Measurements from ENCODE around the gene CDCA5.

The CDCA5 gene

DNA sequence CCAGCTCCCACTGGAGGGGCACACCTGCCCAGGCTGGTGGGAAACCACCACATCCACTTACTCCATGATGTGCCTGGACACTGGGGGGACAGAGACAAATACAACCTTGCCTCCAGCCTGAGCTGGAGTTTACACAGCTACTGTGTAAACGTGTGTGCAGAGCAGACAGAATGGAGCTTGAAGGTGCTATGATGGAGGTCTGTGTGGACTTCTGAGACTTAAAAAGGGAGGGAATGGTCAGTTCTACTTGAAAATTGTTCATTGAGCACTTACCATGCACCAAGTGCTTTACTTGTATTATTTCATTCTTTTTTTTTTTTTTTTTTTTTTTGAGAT is 11.2 kb downstream of the CDCA5 start:
- H3K9me2 ChIP-seq (replicated peaks; ENCODE audit: low read depth, low read length), result no peaks in the 10 kb centered on the region
- TF ChIP-seq EZH2phosphoT487 (IDR thresholded peaks at IDR 0.05; ENCODE audit: borderline replicate concordance), result no peak
- TF ChIP-seq, protein P1, sequence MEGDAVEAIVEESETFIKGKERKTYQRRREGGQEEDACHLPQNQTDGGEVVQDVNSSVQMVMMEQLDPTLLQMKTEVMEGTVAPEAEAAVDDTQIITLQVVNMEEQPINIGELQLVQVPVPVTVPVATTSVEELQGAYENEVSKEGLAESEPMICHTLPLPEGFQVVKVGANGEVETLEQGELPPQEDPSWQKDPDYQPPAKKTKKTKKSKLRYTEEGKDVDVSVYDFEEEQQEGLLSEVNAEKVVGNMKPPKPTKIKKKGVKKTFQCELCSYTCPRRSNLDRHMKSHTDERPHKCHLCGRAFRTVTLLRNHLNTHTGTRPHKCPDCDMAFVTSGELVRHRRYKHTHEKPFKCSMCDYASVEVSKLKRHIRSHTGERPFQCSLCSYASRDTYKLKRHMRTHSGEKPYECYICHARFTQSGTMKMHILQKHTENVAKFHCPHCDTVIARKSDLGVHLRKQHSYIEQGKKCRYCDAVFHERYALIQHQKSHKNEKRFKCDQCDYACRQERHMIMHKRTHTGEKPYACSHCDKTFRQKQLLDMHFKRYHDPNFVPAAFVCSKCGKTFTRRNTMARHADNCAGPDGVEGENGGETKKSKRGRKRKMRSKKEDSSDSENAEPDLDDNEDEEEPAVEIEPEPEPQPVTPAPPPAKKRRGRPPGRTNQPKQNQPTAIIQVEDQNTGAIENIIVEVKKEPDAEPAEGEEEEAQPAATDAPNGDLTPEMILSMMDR (conservative IDR thresholded peaks at IDR 0.05; ENCODE audit: low read length), result no peak
- no peak overlapping the region for H3K4me3 ChIP-seq (ENCODE audit: low read length, poor library complexity, severe bottlenecking)
- H3K9ac ChIP-seq (ENCODE audit: low read depth, low read length, poor library complexity, severe bottlenecking), result no peak overlapping the region
- no peak overlapping the region for H3K4me2 ChIP-seq (ENCODE audit: low read depth, low read length, poor library complexity, severe bottlenecking)
- H3K79me2 ChIP-seq (ENCODE audit: insufficient read depth, low read length), result peaks cover 19% of the 10 kb centered on the region
- H3K9me3 ChIP-seq (ENCODE audit: insufficient read depth, low read depth, low read length), result no peaks in the 10 kb centered on the region
- H3K27me3 ChIP-seq (ENCODE audit: insufficient read depth, low read length, poor library complexity, severe bottlenecking), result no peaks in the 10 kb centered on the region
- H3K36me3 ChIP-seq (ENCODE audit: insufficient read depth, low read length), result peaks cover 9% of the 10 kb centered on the region; the same call in 1 of the 2 replicates
- no peak overlapping the region for H2AFZ ChIP-seq (ENCODE audit: low read length)
- H3F3A ChIP-seq (ENCODE audit: low read depth), result no peaks in the 10 kb centered on the region
- H3K4me1 ChIP-seq (ENCODE audit: insufficient read depth, low read length, poor library complexity, severe bottlenecking), result peaks cover 3% of the 10 kb centered on the region
- peaks cover under 1% of the 10 kb centered on the region for H4K20me1 ChIP-seq (ENCODE audit: insufficient read depth, low read length, poor library complexity, severe bottlenecking)

DNA sequence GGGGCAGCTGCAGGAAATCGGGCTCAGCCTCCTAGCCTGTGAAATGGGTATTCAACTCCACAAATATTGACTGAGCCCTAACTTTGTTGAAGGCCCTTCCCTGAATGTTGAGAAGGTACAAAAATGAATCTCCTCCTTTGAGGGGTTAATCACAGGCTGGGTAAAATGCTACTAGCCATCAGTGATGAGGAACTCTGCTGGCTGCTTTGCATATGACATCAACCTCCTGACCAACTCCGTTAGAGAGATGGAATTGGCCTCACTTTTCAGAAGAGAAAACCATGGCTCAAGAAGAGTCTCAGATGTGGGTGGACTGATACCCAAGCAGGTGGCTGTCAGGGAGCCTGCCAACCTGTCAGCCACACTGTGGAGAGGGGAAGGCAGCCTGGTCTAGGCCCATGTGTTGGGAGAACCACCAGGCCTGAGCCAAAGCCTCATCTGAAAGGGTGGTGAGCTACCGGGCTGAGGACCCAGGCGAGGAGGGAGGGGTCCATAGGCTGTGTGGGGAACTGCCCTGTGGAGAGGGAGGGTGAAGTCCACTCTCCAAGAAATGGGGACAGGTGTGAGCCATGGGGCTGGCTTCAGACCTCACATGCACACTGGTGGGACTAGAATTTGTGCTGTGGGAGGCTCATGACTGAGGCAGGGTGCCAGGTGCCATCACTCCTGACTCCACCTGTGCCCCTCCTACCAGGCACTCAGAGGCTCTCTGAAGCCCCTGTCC is 11.8 kb downstream of the CDCA5 start:
- Histone ChIP-seq H3K79me2 (ENCODE audit: insufficient read depth, low read length) (peaks cover 14% of the 10 kb centered on the region), H3K9me2 (replicated peaks; ENCODE audit: low read depth, low read length) (no peaks in the 10 kb centered on the region), H3K4me2 (ENCODE audit: low read depth, low read length, poor library complexity, severe bottlenecking) (no peak overlapping the region), H3K4me1 (ENCODE audit: insufficient read depth, low read length, poor library complexity, severe bottlenecking) (no peaks in the 10 kb centered on the region), H3K9me3 (ENCODE audit: insufficient read depth, low read depth, low read length) (no peaks in the 10 kb centered on the region), H3K4me3 (ENCODE audit: low read length, poor library complexity, severe bottlenecking) (no peak overlapping the region), H4K20me1 (ENCODE audit: insufficient read depth, low read length, poor library complexity, severe bottlenecking) (no peaks in the 10 kb centered on the region), H3K36me3 (ENCODE audit: insufficient read depth, low read length) (peaks cover 9% of the 10 kb centered on the region; the same call in 1 of the 2 replicates), H3K9ac (ENCODE audit: low read depth, low read length, poor library complexity, severe bottlenecking) (no peak overlapping the region), H3F3A (ENCODE audit: low read depth) (no peaks in the 10 kb centered on the region), H2AFZ (ENCODE audit: low read length) (no peak overlapping the region), H3K27me3 (ENCODE audit: insufficient read depth, low read length, poor library complexity, severe bottlenecking) (no peaks in the 10 kb centered on the region)
- TF ChIP-seq, protein P1 (conservative IDR thresholded peaks at IDR 0.05; ENCODE audit: low read length), result no peak
- TF ChIP-seq EZH2phosphoT487 (IDR thresholded peaks at IDR 0.05; ENCODE audit: borderline replicate concordance), result no peak

- H3K36me3 ChIP-seq (ENCODE audit: insufficient read depth, low read length), result no peaks in the 10 kb centered on the region
- no peak overlapping the region for H3K4me3 ChIP-seq (ENCODE audit: low read length, poor library complexity, severe bottlenecking)
- no peaks in the 10 kb centered on the region for H3K9me3 ChIP-seq (ENCODE audit: insufficient read depth, low read depth, low read length)
- H3K4me1 ChIP-seq (ENCODE audit: insufficient read depth, low read length, poor library complexity, severe bottlenecking), result no peaks in the 10 kb centered on the region
- H3K79me2 ChIP-seq (ENCODE audit: insufficient read depth, low read length), result no peaks in the 10 kb centered on the region
- H3K4me2 ChIP-seq (ENCODE audit: low read depth, low read length, poor library complexity, severe bottlenecking), result no peak overlapping the region
- no peaks in the 10 kb centered on the region for H3F3A ChIP-seq (ENCODE audit: low read depth)
- TF ChIP-seq EZH2phosphoT487 (IDR thresholded peaks at IDR 0.05; ENCODE audit: borderline replicate concordance), result no peak
- TF ChIP-seq, protein P1 (conservative IDR thresholded peaks at IDR 0.05; ENCODE audit: low read length), result no peak
- H2AFZ ChIP-seq (ENCODE audit: low read length), result no peak overlapping the region
- no peaks in the 10 kb centered on the region for H3K9me2 ChIP-seq (replicated peaks; ENCODE audit: low read depth, low read length)
- H3K27me3 ChIP-seq (ENCODE audit: insufficient read depth, low read length, poor library complexity, severe bottlenecking), result no peaks in the 10 kb centered on the region
- H3K9ac ChIP-seq (ENCODE audit: low read depth, low read length, poor library complexity, severe bottlenecking), result no peak overlapping the region
- no peaks in the 10 kb centered on the region for H4K20me1 ChIP-seq (ENCODE audit: insufficient read depth, low read length, poor library complexity, severe bottlenecking)
Observed at GRCh38 chr11:65069217-65069616, 14.6 kb downstream of the CDCA5 start.

All from Loucy (cell line).